HAP-1 (cell line): Measurements from ENCODE around the gene PCDHB3.
"Not testable (repeated sequence)": the region's sequence is repeated elsewhere in the genome, so short reads cannot be mapped to it uniquely, and the experiment has no call there.

Experiments used
- DNase-seq, 2 experiments: peaks; one replicate each; pipeline ENCODE4 v3.0.0-alpha.2; 2016 to 2020; ENCODE audit warnings: low spot score in 2 of 2
- H3K27me3 ChIP-seq: fragments of 250-450 bp; sonication (Bioruptor Pico); 2 replicates; pipeline ENCODE4 v1.5.1; 2020; ENCODE audit warnings: low read depth, mild to moderate bottlenecking, moderate library complexity
- H3K36me3 ChIP-seq: fragments of 250-450 bp; sonication (Bioruptor Pico); replicated peaks from 2 replicates; pipeline ENCODE4 v1.5.1; 2020; ENCODE audit warnings: mild to moderate bottlenecking
- H3K4me1 ChIP-seq: fragments of 250-450 bp; sonication (Bioruptor Pico); 2 replicates; pipeline ENCODE4 v1.5.1; 2020; ENCODE audit warnings: mild to moderate bottlenecking
- H3K4me3 ChIP-seq: fragments of 250-450 bp; sonication (Bioruptor Pico); 2 replicates; pipeline ENCODE4 v1.5.1; 2020; ENCODE audit warnings: mild to moderate bottlenecking, moderate library complexity
- H3K9me3 ChIP-seq: fragments of 250-450 bp; sonication (Bioruptor Pico); 2 replicates; pipeline ENCODE4 v1.5.1; 2020; ENCODE audit warnings: mild to moderate bottlenecking, moderate library complexity
- in situ Hi-C: fragments of 300-500 bp; cut with MboI; formaldehyde crosslinking; loops from 3 replicates; pipeline ENCODE4 v1.14.3; 2020; ENCODE audit warnings: low sequenced_read_pairs, inconsistent platforms, mixed read lengths

PCDHB3 gene

DNA sequence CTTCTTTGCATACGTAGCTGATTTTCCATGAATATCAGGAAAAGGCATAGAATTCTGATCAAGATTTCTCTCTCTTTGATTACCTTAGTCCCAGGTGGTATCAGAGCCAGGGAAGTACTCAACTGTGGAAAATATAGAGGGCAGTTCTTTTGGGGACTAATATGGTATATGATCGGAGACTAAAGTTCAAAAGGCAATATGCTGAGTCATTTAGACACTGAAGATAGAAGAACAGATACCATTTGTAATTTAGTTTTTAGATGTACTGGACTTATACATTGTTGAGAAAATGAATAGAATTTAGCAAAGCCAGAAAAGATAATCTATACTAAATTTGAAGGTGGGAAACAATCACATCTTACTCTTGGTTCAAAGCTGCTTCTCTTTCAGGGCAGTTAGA is 5.1 kb downstream of the PCDHB3 start:
- Histone ChIP-seq H3K9me3 (no peaks in the 10 kb centered on the region), H3K36me3 (no peaks in the 10 kb centered on the region), H3K27me3 (no peaks in the 10 kb centered on the region), H3K4me3 (no peak overlapping the region), H3K4me1 (no peaks in the 10 kb centered on the region)
- in situ Hi-C loops: no loop called here
- DNase-seq: no peak

DNA sequence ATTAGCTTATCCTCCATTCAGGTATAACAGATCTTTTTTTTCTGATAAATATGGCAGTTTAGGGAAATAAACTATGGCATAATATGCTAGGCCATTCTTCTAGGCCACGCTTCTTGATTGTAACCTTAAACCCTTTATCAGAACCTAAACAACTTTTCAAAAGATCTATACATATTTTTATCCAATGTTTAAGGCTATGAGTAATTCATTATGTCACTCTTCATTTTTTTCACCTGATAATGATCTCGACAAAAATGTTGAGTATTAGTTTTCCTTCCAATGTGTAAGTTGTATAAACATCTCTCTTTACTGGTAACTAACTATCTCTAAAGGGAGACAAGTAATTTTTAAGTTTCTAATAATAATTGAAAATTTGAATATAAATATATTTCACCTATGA is 19.0 kb downstream of the PCDHB3 start:
- no peak for DNase-seq
- H3K4me3 ChIP-seq: no peak overlapping the region
- H3K9me3 ChIP-seq: no peaks in the 10 kb centered on the region
- H3K27me3 ChIP-seq: no peaks in the 10 kb centered on the region
- no peaks in the 10 kb centered on the region for H3K4me1 ChIP-seq
- in situ Hi-C loops: no loop called here
- H3K36me3 ChIP-seq: no peaks in the 10 kb centered on the region

DNA sequence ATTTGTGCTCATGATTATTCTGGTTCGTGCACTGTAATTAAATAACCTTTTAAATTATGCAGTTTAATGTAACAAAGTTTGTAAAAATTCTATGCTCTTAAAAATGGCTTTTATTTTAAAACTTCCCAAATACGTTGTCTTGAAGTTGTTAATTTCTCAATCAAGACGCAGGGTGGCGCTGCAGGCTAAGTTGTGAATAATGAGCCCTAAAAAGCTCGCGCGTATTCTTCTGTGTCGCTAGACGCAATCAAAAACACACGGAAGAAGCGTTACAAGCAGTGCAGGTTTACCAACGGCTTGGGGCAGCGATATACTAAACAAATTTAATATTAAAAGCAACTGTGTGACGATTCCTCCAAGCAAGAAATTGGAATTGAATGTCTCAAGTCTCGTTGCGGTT is 21.3 kb downstream of the PCDHB3 start, which contains the start of gene PCDHB4:
Gene PCDHB4, plus strand, starts transcription at position 256 of the 400 bp plus-strand sequence. CDS start 181 bp downstream, outside the sequence.
- Histone ChIP-seq H3K4me1 (no peaks in the 10 kb centered on the region), H3K36me3 (no peaks in the 10 kb centered on the region), H3K27me3 (peaks cover 7% of the 10 kb centered on the region), H3K4me3 (no peak within 1 kb of the TSS), H3K9me3 (no peaks in the 10 kb centered on the region)
- in situ Hi-C loops: no loop called here
- no peak for DNase-seq

DNA sequence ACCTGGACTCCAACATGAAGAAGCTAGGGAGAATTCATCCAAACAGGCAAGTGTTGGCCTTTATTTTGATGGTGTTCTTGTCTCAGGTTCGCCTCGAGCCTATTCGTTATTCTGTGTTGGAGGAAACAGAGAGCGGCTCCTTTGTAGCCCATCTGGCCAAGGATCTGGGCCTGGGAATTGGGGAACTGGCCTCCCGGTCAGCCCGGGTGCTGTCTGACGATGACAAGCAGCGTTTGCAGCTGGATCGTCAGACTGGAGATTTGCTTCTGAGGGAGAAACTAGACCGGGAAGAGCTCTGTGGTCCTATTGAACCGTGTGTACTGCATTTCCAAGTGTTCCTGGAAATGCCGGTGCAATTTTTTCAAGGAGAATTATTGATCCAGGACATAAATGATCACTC is 21.7 kb downstream of the PCDHB3 start:
- H3K4me3 ChIP-seq: no peak overlapping the region
- no peak for DNase-seq
- H3K9me3 ChIP-seq: no peaks in the 10 kb centered on the region
- no peaks in the 10 kb centered on the region for H3K4me1 ChIP-seq
- H3K27me3 ChIP-seq: peaks cover 7% of the 10 kb centered on the region
- H3K36me3 ChIP-seq: no peaks in the 10 kb centered on the region
- in situ Hi-C loops: no loop called here

DNA sequence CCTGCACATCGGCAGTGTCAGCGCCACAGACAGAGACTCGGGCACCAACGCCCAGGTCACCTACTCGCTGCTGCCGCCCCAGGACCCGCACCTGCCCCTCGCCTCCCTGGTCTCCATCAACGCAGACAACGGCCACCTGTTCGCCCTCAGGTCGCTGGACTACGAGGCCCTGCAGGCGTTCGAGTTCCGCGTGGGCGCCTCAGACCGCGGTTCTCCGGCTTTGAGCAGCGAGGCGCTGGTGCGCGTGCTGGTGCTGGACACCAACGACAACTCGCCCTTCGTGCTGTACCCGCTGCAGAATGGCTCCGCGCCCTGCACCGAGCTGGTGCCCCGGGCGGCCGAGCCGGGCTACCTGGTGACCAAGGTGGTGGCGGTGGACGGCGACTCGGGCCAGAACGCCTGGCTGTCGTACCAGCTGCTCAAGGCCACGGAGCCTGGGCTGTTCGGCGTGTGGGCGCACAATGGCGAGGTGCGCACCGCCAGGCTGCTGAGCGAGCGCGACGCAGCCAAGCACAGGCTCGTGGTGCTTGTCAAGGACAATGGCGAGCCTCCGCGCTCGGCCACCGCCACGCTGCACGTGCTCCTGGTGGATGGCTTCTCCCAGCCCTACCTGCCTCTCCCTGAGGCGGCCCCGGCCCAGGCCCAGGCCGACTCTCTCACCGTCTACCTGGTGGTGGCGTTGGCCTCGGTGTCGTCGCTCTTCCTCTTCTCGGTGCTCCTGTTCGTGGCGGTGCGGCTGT is 23.3 kb downstream of the PCDHB3 start:
- in situ Hi-C loops, H3K36me3 ChIP-seq, DNase-seq, H3K4me3 ChIP-seq, H3K27me3 ChIP-seq, H3K9me3 ChIP-seq, H3K4me1 ChIP-seq: not testable (repeated sequence)

DNA sequence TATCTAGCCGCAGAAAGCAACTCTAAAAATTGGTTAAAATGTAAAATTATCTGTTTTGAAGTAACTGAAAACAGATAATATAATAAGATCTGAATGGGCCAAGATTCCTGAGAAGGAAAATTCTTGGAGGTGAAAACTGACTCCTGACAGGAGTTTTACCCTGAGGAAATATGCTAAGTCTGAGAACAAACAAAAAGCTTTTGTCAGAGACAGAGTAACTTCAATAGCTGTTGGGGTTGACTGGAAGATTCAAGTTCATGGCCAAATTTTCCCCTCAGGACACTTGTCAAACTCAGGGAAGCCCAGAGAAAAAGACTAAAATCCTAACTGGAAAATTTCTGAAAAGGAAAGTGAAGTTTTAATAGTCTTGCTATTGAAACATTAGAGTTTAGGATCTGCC is 27.0 kb downstream of the PCDHB3 start:
- in situ Hi-C loops: no loop called here
- H3K27me3 ChIP-seq: peaks cover 7% of the 10 kb centered on the region
- DNase-seq: peak in 1 of 2 experiments; percentile 37
- no peaks in the 10 kb centered on the region for H3K9me3 ChIP-seq
- no peaks in the 10 kb centered on the region for H3K36me3 ChIP-seq
- no peak overlapping the region for H3K4me3 ChIP-seq
- H3K4me1 ChIP-seq: no peaks in the 10 kb centered on the region

DNA sequence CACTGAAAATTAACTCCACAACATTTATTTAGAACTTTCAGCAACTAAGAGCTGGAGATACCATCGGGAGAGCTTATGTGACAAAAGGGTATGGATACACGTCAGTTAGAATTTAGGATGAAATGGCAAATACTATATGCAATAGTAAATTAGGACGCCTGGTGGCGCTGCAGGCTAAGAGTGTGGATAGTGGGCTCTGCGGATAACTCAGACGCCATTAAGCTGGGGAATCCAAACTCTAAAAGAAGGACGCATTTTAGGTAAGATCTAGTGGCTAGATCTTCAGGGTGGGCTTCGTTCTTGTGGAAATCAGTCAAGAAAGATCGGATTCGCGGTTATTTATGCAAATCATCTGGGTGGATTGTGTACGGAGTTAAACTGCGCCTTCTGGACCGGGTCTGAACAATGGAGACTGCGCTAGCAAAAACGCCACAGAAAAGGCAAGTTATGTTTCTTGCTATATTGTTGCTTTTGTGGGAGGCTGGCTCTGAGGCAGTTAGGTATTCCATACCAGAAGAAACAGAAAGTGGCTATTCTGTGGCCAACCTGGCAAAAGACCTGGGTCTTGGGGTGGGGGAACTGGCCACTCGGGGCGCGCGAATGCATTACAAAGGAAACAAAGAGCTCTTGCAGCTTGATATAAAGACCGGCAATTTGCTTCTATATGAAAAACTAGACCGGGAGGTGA is 34.9 kb downstream of the PCDHB3 start, which contains the start of gene PCDHB5:
Gene PCDHB5, plus strand, starts transcription at position 177 of the 688 bp plus-strand sequence. Its CDS starts 229 bp downstream, at position 406.
- no peaks in the 10 kb centered on the region for H3K4me1 ChIP-seq
- peak; percentile 47 to 77 for DNase-seq
- no peaks in the 10 kb centered on the region for H3K9me3 ChIP-seq
- in situ Hi-C loops: no loop called here
- H3K4me3 ChIP-seq: peak within 1 kb of the TSS; percentile 33
- H3K36me3 ChIP-seq: no peaks in the 10 kb centered on the region
- no peaks in the 10 kb centered on the region for H3K27me3 ChIP-seq

DNA sequence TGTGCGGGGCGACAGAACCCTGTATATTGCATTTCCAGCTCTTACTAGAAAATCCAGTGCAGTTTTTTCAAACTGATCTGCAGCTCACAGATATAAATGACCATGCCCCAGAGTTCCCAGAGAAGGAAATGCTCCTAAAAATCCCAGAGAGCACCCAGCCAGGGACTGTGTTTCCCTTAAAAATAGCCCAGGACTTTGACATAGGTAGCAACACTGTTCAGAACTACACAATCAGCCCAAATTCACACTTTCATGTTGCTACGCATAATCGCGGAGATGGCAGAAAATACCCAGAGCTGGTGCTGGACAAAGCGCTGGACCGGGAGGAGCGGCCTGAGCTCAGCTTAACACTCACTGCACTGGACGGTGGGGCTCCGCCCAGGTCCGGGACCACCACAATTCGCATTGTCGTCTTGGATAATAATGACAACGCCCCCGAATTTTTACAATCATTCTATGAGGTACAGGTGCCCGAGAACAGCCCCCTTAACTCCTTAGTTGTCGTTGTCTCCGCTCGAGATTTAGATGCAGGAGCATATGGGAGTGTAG is 35.5 kb downstream of the PCDHB3 start:
- DNase-seq: no peak
- no peaks in the 10 kb centered on the region for H3K36me3 ChIP-seq
- peak overlapping the region; percentile 33 for H3K4me3 ChIP-seq
- in situ Hi-C loops: no loop called here
- no peaks in the 10 kb centered on the region for H3K27me3 ChIP-seq
- H3K4me1 ChIP-seq: no peaks in the 10 kb centered on the region
- H3K9me3 ChIP-seq: no peaks in the 10 kb centered on the region

DNA sequence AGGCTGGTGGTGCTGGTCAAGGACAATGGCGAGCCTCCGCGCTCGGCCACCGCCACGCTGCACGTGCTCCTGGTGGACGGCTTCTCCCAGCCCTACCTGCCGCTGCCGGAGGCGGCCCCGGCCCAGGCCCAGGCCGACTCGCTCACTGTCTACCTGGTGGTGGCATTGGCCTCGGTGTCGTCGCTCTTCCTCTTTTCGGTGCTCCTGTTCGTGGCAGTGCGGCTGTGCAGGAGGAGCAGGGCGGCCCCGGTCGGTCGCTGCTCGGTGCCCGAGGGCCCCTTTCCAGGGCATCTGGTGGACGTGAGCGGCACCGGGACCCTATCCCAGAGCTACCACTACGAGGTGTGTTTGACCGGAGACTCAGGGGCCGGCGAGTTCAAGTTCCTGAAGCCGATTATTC is 37.1 kb downstream of the PCDHB3 start:
- H3K4me1 ChIP-seq, in situ Hi-C loops, H3K36me3 ChIP-seq, H3K9me3 ChIP-seq, H3K4me3 ChIP-seq, DNase-seq, H3K27me3 ChIP-seq: not testable (repeated sequence)

DNA sequence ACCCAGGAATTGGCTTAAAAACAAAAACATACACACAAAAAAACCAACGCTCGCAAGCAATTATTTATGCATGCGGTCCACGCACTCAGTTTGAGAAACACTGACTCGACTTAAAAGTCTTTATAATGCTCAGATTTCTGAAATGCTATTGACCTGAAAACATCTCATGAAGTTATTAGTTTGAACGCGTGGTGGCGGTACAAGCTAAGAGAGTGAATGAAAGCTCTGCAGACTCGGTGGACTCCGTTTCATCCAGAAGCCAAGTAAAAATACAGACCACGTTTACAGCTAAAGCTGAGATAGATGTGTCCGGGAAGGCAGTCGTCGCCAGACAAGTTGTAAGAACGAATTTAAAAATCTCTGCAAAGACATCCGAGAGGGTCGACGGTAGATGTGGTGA is 49.5 kb downstream of the PCDHB3 start, which contains the start of gene PCDHB6:
Gene PCDHB6, plus strand, starts transcription at position 246 of the 400 bp plus-strand sequence. CDS start 201 bp downstream, outside the sequence.
- in situ Hi-C loops: no loop called here
- Histone ChIP-seq H3K27me3 (0 out of 2 replicates have a peak, but pooled peaks cover 5% of the 10 kb centered on the region), H3K4me1 (no peaks in the 10 kb centered on the region), H3K9me3 (no peaks in the 10 kb centered on the region), H3K36me3 (no peaks in the 10 kb centered on the region), H3K4me3 (no peak within 1 kb of the TSS)
- peak; percentile 20 to 57 for DNase-seq

DNA sequence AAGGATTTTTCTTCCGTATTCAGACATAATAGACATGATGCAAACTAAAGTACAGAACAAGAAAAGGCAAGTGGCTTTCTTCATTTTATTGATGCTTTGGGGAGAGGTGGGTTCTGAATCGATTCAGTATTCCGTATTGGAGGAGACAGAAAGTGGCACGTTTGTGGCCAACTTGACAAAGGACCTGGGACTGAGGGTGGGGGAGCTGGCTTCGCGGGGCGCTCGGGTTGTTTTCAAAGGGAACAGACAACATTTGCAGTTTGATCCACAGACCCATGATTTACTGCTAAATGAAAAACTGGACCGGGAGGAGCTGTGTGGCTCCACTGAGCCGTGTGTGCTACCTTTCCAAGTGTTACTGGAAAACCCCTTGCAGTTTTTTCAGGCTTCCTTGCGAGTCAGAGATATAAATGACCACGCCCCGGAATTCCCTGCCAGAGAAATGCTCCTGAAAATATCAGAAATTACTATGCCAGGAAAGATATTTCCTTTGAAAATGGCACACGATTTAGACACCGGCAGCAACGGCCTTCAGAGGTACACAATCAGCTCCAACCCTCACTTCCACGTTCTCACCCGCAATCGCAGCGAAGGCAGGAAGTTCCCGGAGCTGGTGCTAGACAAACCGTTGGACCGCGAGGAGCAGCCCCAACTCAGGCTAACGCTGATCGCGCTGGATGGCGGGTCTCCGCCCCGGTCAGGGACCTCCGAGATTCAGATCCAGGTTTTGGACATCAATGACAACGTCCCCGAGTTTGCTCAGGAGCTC is 50.1 kb downstream of the PCDHB3 start:
- Histone ChIP-seq H3K9me3 (no peaks in the 10 kb centered on the region), H3K27me3 (0 out of 2 replicates have a peak, but pooled peaks cover 5% of the 10 kb centered on the region), H3K4me1 (no peaks in the 10 kb centered on the region), H3K4me3 (no peak overlapping the region), H3K36me3 (no peaks in the 10 kb centered on the region)
- in situ Hi-C loops: no loop called here
- no peak for DNase-seq

DNA sequence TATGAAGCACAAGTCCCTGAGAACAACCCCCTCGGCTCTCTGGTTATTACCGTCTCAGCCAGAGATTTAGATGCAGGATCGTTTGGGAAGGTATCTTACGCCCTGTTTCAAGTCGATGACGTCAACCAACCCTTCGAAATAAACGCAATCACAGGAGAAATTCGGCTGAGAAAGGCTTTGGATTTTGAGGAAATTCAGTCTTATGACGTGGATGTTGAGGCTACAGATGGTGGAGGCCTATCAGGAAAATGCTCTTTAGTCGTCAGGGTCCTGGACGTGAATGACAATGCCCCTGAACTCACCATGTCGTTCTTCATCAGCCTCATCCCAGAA is 50.7 kb downstream of the PCDHB3 start:
- DNase-seq: no peak
- H3K9me3 ChIP-seq: no peaks in the 10 kb centered on the region
- no peaks in the 10 kb centered on the region for H3K36me3 ChIP-seq
- 0 out of 2 replicates have a peak, but pooled peaks cover 5% of the 10 kb centered on the region for H3K27me3 ChIP-seq
- in situ Hi-C loops: no loop called here
- H3K4me3 ChIP-seq: no peak overlapping the region
- H3K4me1 ChIP-seq: no peaks in the 10 kb centered on the region

DNA sequence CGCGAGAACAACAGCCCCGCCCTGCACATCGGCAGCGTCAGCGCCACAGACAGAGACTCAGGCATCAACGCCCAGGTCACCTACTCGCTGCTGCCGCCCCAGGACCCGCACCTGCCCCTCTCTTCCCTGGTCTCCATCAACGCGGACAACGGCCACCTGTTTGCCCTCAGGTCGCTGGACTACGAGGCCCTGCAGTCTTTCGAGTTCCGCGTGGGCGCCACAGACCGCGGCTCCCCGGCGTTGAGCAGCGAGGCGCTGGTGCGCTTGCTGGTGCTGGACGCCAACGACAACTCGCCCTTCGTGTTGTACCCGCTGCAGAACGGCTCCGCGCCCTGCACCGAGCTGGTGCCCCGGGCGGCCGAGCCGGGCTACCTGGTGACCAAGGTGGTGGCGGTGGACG is 51.4 kb downstream of the PCDHB3 start:
- H3K36me3 ChIP-seq, H3K4me1 ChIP-seq, H3K4me3 ChIP-seq, H3K9me3 ChIP-seq, DNase-seq, in situ Hi-C loops, H3K27me3 ChIP-seq: not testable (repeated sequence)
